HepG2 (cell line): ENCODE data around the gene IQCC. TPM values are rescaled to one million over a fixed set of nuclear protein-coding genes. Genes with fewer than 3 reads are reported as not detected.

Experiments used
- ATAC-seq: fragments of 200-7000 bp; cut with Tn5 transposase; 3 replicates; pipeline ENCODE4 v1.9.1; 2020; ENCODE audit warnings: mild to moderate bottlenecking, moderate library complexity
- BruUV-seq: library from RNA; stranded (reverse); fragments of 400-500 nt; replicated peaks from 2 replicates; lab custom pipeline; 2021; lab: Mats Ljungman, UMichigan
- CTCF ChIA-PET: fragments of 300-600 bp; formaldehyde crosslinking; extraction: SDS; loops from one replicate; lab custom pipeline; 2021; ENCODE audit warnings: low total read pairs, inconsistent platforms, low intra/inter-chr PET ratio; lab: Yijun Ruan, JAX
- POLR2A ChIA-PET: fragments of 350-600 bp; sonication (Branson Sonifier 250); formaldehyde crosslinking; loops from one replicate; lab custom pipeline; 2020; ENCODE audit warnings: antibody characterized with exemption, inconsistent platforms; lab: Yijun Ruan, JAX
- DNase-seq: peaks from one replicate; pipeline ENCODE4 v3.0.0-alpha.2; 2015; ENCODE audit warnings: low spot score
- FAIRE-seq: peaks from 3 replicates; lab custom pipeline; 2011; peaks lifted over from hg19 to GRCh38; lab: Jason Lieb, UNC
- H2AFZ ChIP-seq: one replicate; pipeline ENCODE4 v1.6.1; 2011; ENCODE audit warnings: low read length, inconsistent platforms
- H3K27ac ChIP-seq: fragments of 300-600 bp; 3 replicates; pipeline ENCODE4 v1.8.0; 2011; ENCODE audit warnings: mixed run types, mild to moderate bottlenecking, mixed read lengths, low read length, inconsistent platforms; ENCODE audit not compliant: insufficient read depth; ENCODE audit errors: extremely low read length
- H3K27me3 ChIP-seq, 2 experiments: fragments of 200-600 bp in 1 of 2; 2 replicates in 1 of 2; 3 replicates in 1 of 2; pipeline versions ENCODE4 v1.6.0 to v1.8.0; 2011; ENCODE audit warnings: low read length in 2 of 2, mild to moderate bottlenecking in 2 of 2, moderate library complexity in 2 of 2, inconsistent platforms in 1 of 2; ENCODE audit not compliant: insufficient read depth in 2 of 2, control insufficient read depth in 1 of 2
- H3K36me3 ChIP-seq, 2 experiments: fragments of 200-600 bp in 1 of 2; replicated peaks in 1 of 2; 2 replicates in 1 of 2; 3 replicates in 1 of 2; pipeline versions ENCODE4 v1.5.1 to v1.8.0; 2011; ENCODE audit warnings: low read length in 2 of 2, inconsistent platforms in 1 of 2; ENCODE audit not compliant: insufficient read depth in 2 of 2, control insufficient read depth in 1 of 2
- H3K4me1 ChIP-seq: 2 replicates; pipeline ENCODE4 v1.5.1; 2012; ENCODE audit warnings: low read length, inconsistent platforms; ENCODE audit not compliant: insufficient read depth
- H3K4me2 ChIP-seq: 2 replicates; pipeline ENCODE4 v1.6.0; 2011; ENCODE audit warnings: low read depth, low read length, inconsistent platforms
- H3K4me3 ChIP-seq, 3 experiments: fragments of 200-600 bp in 1 of 3; sonication (generic), shearing (Covaris generic) in 1 of 3; replicated peaks in 1 of 3; 2 replicates each; pipeline ENCODE4 v1.5.1; 2011 to 2016; ENCODE audit warnings: low read length in 3 of 3, inconsistent platforms in 2 of 3, low read depth in 2 of 3, mild to moderate bottlenecking in 2 of 3, control low read depth in 1 of 3, mixed read lengths in 1 of 3; ENCODE audit not compliant: insufficient read depth in 1 of 3
- H3K79me2 ChIP-seq: one replicate; pipeline ENCODE4 v1.6.1; 2011; ENCODE audit warnings: low read length, inconsistent platforms; ENCODE audit not compliant: insufficient read depth
- H3K9ac ChIP-seq: 2 replicates; pipeline ENCODE4 v1.6.0; 2011; ENCODE audit warnings: mild to moderate bottlenecking, low read depth, low read length, inconsistent platforms; ENCODE audit not compliant: insufficient read depth
- H3K9me3 ChIP-seq: 2 replicates; pipeline ENCODE4 v1.5.1; 2012; ENCODE audit warnings: mild to moderate bottlenecking, low read length
- H4K20me1 ChIP-seq: 2 replicates; pipeline ENCODE4 v1.6.0; 2011; ENCODE audit warnings: inconsistent platforms, mild to moderate bottlenecking, low read length, moderate library complexity; ENCODE audit not compliant: insufficient read depth
- AGO2 ChIP-seq: fragments of 200-400 bp; formaldehyde crosslinking; optimal IDR thresholded peaks from 2 replicates; pipeline ENCODE3; 2017; ENCODE audit warnings: mild to moderate bottlenecking, low read depth, low read length, moderate library complexity
- KDM6A ChIP-seq: IDR thresholded peaks from 2 replicates; pipeline ENCODE4 v1.6.1; 2016; ENCODE audit warnings: low read depth
- POLR2A ChIP-seq, 2 experiments: IDR thresholded peaks; 2 replicates each; pipeline ENCODE4 v1.6.1; 2011; ENCODE audit warnings: low read depth in 2 of 2, low read length in 2 of 2, mild to moderate bottlenecking in 1 of 2, moderate library complexity in 1 of 2; ENCODE audit not compliant: insufficient read depth in 1 of 2
- ZNF552 ChIP-seq: sonication (generic); formaldehyde crosslinking; IDR thresholded peaks from 2 replicates; pipeline ENCODE4 v1.9.0; 2022; ENCODE audit warnings: missing genetic modification reagents, mild to moderate bottlenecking, borderline replicate concordance
- WGBS: methylation state at CpG from one replicate; pipeline ENCODE4 v1.1.6; 2017; ENCODE audit warnings: low lambda C conversion rate; 5-methylcytosine and 5-hydroxymethylcytosine counted together
- in situ Hi-C: cut with HindIII; loops from 2 replicates; pipeline ENCODE4 v1.10.0; 2017; ENCODE audit warnings: low pct_unique_long_range_greater_than_20kb; ENCODE audit not compliant: extremely low pct_ligation_motif_present
- intact Hi-C: fragments of 100-400 bp; cut with micrococcal nuclease; formaldehyde crosslinking; loops from one replicate; pipeline ENCODE4 v1.10.0; 2022; ENCODE audit not compliant: unreplicated experiment
- polyA plus RNA-seq, 8 experiments: library from polyadenylated mRNA; depleted of rRNA in 3 of 8; stranded (reverse) in 7 of 8; unstranded in 1 of 8; fragments of >200 nt; fragmentation: Illumina TruSeq in 4 of 8; extraction: Trizol in 4 of 8; gene quantifications; 2 replicates each; pipeline versions ENCODE4 v1.2.1 to v1.2.3, GENCODE V29; 2011 to 2016; ENCODE audit warnings: low read depth in 4 of 8, missing spikeins in 1 of 8, mixed read lengths in 1 of 8; ENCODE audit not compliant: insufficient read depth in 1 of 8
- total RNA-seq, 5 experiments: library from RNA; depleted of rRNA; stranded (reverse); fragments of >200 nt; fragmentation: Illumina TruSeq; extraction: Trizol; gene quantifications; 2 replicates each; pipeline ENCODE4 v1.2.3, GENCODE V29; 2016; ENCODE audit warnings: low read depth in 1 of 5

The IQCC gene
- total and polyA plus RNA-seq, 2 of the 13 experiments (the other 11 are each of a cell fraction or from before 2014, with no cell fraction given) = 1.7 to 3.0 TPM

DNA sequence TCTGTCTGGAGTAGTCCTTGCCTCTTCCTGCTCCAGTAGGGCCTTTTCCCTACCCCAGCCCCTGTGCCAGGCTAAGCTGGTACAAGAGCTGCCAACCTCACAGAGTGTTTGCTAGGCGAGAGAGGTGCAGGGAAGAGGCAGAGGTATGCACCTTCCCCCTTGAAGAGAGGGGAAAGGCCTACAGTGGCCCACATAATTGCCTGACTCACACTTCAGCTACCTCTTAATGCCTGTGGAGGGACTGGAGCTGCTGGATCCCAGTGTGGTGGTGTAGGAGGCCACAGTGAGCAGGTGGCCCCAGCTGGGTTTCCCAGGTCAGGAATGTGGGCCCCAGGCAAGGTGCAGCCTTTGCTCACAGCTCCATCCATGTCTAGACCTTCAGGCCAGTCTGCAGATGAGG, 8.4 kb upstream of the IQCC start:
- ChIA-PET CTCF (no interaction called here), POLR2A (interaction anchor here (0.7 to 4.8 kb wide), 9 partner anchors 8 to 124 kb away, joined by 3 to 38 read pairs (median 3); partner anchors contain the start of genes IQCC, KPNA6, TMEM39B and TXLNA)
- no peaks in the 10 kb centered on the region for H3K9me3 ChIP-seq
- no TSS peak for BruUV-seq
- WGBS = 89% methylated on average over 1 of the region's 1 CpG
- H3K4me1 ChIP-seq = peaks cover 20% of the 10 kb centered on the region
- TF ChIP-seq AGO2 (peak; percentile 12), KDM6A (CRISPR knock-in tag) (no peak), POLR2A (IDR thresholded peaks at IDR 0.05; ENCODE audit: insufficient read depth in 1 of 2, low read depth in 2 of 2, low read length in 2 of 2) (peak in 1 of 2 experiments; percentile 34; a peak in 1 of 4 replicates)
- no peak overlapping the region for H3K4me2 ChIP-seq
- ATAC-seq (no peak), DNase-seq (no peak), FAIRE-seq (no peak)
- no peak overlapping the region for H3K27ac ChIP-seq
- H3K4me3 ChIP-seq = no peak overlapping the region
- H3K79me2 ChIP-seq = no peaks in the 10 kb centered on the region
- H2AFZ ChIP-seq = no peak overlapping the region
- H4K20me1 ChIP-seq = no peaks in the 10 kb centered on the region
- H3K27me3 ChIP-seq = no peaks in the 10 kb centered on the region
- H3K36me3 ChIP-seq = peaks cover 34 to 52% of the 10 kb centered on the region in 2 experiments
- in situ Hi-C loops (no loop called here), intact Hi-C loops (no loop called here)
- no peak overlapping the region for H3K9ac ChIP-seq

DNA sequence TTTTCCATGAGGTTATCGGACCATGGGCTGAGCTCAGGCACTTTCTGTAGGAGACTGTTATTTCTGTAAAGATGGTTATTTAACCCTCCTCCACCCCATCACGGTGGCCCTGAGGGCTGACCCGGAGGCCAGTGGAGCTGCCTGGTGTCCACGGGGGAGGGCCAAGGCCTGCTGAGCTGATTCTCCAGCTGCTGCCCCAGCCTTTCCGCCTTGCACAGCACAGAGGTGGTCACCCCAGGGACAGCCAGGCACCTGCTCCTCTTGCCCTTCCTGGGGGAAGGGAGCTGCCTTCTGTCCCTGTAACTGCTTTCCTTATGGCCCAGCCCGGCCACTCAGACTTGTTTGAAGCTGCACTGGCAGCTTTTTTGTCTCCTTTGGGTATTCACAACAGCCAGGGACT, 7.6 kb upstream of the IQCC start:
- no peak for DNase-seq
- no peak for FAIRE-seq
- in situ Hi-C loops = no loop called here
- Histone ChIP-seq H2AFZ (no peak overlapping the region), H4K20me1 (no peaks in the 10 kb centered on the region), H3K79me2 (no peaks in the 10 kb centered on the region), H3K4me1 (peaks cover 20% of the 10 kb centered on the region), H3K36me3 (peaks cover 28 to 44% of the 10 kb centered on the region in 2 experiments), H3K27ac (no peak overlapping the region), H3K9me3 (no peaks in the 10 kb centered on the region), H3K9ac (no peak overlapping the region), H3K4me3 (no peak overlapping the region), H3K4me2 (no peak overlapping the region), H3K27me3 (no peaks in the 10 kb centered on the region)
- ChIA-PET CTCF (no interaction called here), POLR2A (interaction anchor here (0.7 to 4.8 kb wide), 7 partner anchors 8 to 90 kb away, joined by 3 to 38 read pairs (median 3); partner anchors contain the start of genes IQCC, KPNA6 and TXLNA)
- 92% methylated on average over 6 of the region's 6 CpGs for WGBS
- ATAC-seq = no peak
- BruUV-seq = no TSS peak
- TF ChIP-seq ZNF552 = no peak
- TF ChIP-seq AGO2 = peak; percentile 21
- TF ChIP-seq, all 625 proteins: peak for 1
- intact Hi-C loops = no loop called here
